ENCODE data around the gene SGCB.

The SGCB gene

GRCh38 chr4:52010986-52011385, 27.1 kb downstream of the SGCB start:
- Histone ChIP-seq H3F3A (ENCODE audit: low read depth) (no peaks in the 10 kb centered on the region), H3K9me2 (replicated peaks; ENCODE audit: low read depth, low read length) (no peaks in the 10 kb centered on the region), H3K36me3 (ENCODE audit: insufficient read depth, low read length) (no peaks in the 10 kb centered on the region), H4K20me1 (ENCODE audit: insufficient read depth, low read length, poor library complexity, severe bottlenecking) (no peaks in the 10 kb centered on the region), H3K27me3 (ENCODE audit: insufficient read depth, low read length, poor library complexity, severe bottlenecking) (no peaks in the 10 kb centered on the region), H3K4me1 (ENCODE audit: insufficient read depth, low read length, poor library complexity, severe bottlenecking) (no peaks in the 10 kb centered on the region), H3K4me3 (ENCODE audit: low read length, poor library complexity, severe bottlenecking) (no peak overlapping the region), H3K9me3 (ENCODE audit: insufficient read depth, low read depth, low read length) (no peaks in the 10 kb centered on the region), H2AFZ (ENCODE audit: low read length) (no peak overlapping the region), H3K79me2 (ENCODE audit: insufficient read depth, low read length) (no peaks in the 10 kb centered on the region), H3K9ac (ENCODE audit: low read depth, low read length, poor library complexity, severe bottlenecking) (no peak overlapping the region), H3K4me2 (ENCODE audit: low read depth, low read length, poor library complexity, severe bottlenecking) (no peak overlapping the region)
- TF ChIP-seq EZH2phosphoT487 (IDR thresholded peaks at IDR 0.05; ENCODE audit: borderline replicate concordance) (no peak), CTCF (conservative IDR thresholded peaks at IDR 0.05; ENCODE audit: low read length) (no peak)

GRCh38 chr4:52006887-52007286, 31.2 kb downstream of the SGCB start:
- no peaks in the 10 kb centered on the region for H3F3A ChIP-seq (ENCODE audit: low read depth)
- no peaks in the 10 kb centered on the region for H3K79me2 ChIP-seq (ENCODE audit: insufficient read depth, low read length)
- H3K9me3 ChIP-seq (ENCODE audit: insufficient read depth, low read depth, low read length) = no peaks in the 10 kb centered on the region
- H2AFZ ChIP-seq (ENCODE audit: low read length) = no peak overlapping the region
- H3K9me2 ChIP-seq (replicated peaks; ENCODE audit: low read depth, low read length) = no peaks in the 10 kb centered on the region
- TF ChIP-seq CTCF (conservative IDR thresholded peaks at IDR 0.05; ENCODE audit: low read length) = no peak
- TF ChIP-seq EZH2phosphoT487 (IDR thresholded peaks at IDR 0.05; ENCODE audit: borderline replicate concordance) = no peak
- H4K20me1 ChIP-seq (ENCODE audit: insufficient read depth, low read length, poor library complexity, severe bottlenecking) = no peaks in the 10 kb centered on the region
- H3K4me1 ChIP-seq (ENCODE audit: insufficient read depth, low read length, poor library complexity, severe bottlenecking) = peaks cover 11% of the 10 kb centered on the region
- no peak overlapping the region for H3K4me2 ChIP-seq (ENCODE audit: low read depth, low read length, poor library complexity, severe bottlenecking)
- no peak overlapping the region for H3K9ac ChIP-seq (ENCODE audit: low read depth, low read length, poor library complexity, severe bottlenecking)
- no peaks in the 10 kb centered on the region for H3K36me3 ChIP-seq (ENCODE audit: insufficient read depth, low read length)
- H3K27me3 ChIP-seq (ENCODE audit: insufficient read depth, low read length, poor library complexity, severe bottlenecking) = no peaks in the 10 kb centered on the region
- no peak overlapping the region for H3K4me3 ChIP-seq (ENCODE audit: low read length, poor library complexity, severe bottlenecking)

GRCh38 chr4:52005604-52006273, 32.4 kb downstream of the SGCB start:
- H3K9ac ChIP-seq (ENCODE audit: low read depth, low read length, poor library complexity, severe bottlenecking) = no peak overlapping the region
- no peak overlapping the region for H2AFZ ChIP-seq (ENCODE audit: low read length)
- no peaks in the 10 kb centered on the region for H3K9me2 ChIP-seq (replicated peaks; ENCODE audit: low read depth, low read length)
- no peak overlapping the region for H3K4me2 ChIP-seq (ENCODE audit: low read depth, low read length, poor library complexity, severe bottlenecking)
- no peaks in the 10 kb centered on the region for H3K27me3 ChIP-seq (ENCODE audit: insufficient read depth, low read length, poor library complexity, severe bottlenecking)
- no peak overlapping the region for H3K4me3 ChIP-seq (ENCODE audit: low read length, poor library complexity, severe bottlenecking)
- no peaks in the 10 kb centered on the region for H3K9me3 ChIP-seq (ENCODE audit: insufficient read depth, low read depth, low read length)
- H3K4me1 ChIP-seq (ENCODE audit: insufficient read depth, low read length, poor library complexity, severe bottlenecking) = peaks cover 11% of the 10 kb centered on the region
- TF ChIP-seq EZH2phosphoT487 (IDR thresholded peaks at IDR 0.05; ENCODE audit: borderline replicate concordance) = no peak
- no peak for TF ChIP-seq CTCF (conservative IDR thresholded peaks at IDR 0.05; ENCODE audit: low read length)
- no peaks in the 10 kb centered on the region for H4K20me1 ChIP-seq (ENCODE audit: insufficient read depth, low read length, poor library complexity, severe bottlenecking)
- H3K79me2 ChIP-seq (ENCODE audit: insufficient read depth, low read length) = no peaks in the 10 kb centered on the region
- no peaks in the 10 kb centered on the region for H3F3A ChIP-seq (ENCODE audit: low read depth)
- no peaks in the 10 kb centered on the region for H3K36me3 ChIP-seq (ENCODE audit: insufficient read depth, low read length)

Data from Loucy (cell line).